Body of pancreas (tissue), 4 donors: ENCODE data around the gene SETSIP. TPM values are rescaled to one million over a fixed set of nuclear protein-coding genes. Genes with fewer than 3 reads are reported as not detected.

ENCODE experiments used
- ATAC-seq: fragments of 150-250 bp; one replicate; pipeline ENCODE4 v1.9.1; 2016
- DNase-seq, 4 donors: peaks; one replicate each; pipeline ENCODE4 v3.0.0-alpha.2; 2019
- H3K27ac ChIP-seq, 4 donors: fragments of 200-600 bp; sonication (generic); 1 replicate in 3 of 4; 2 replicates in 1 of 4; pipeline versions ENCODE4 v1.5.1 to v1.6.1; 2016 to 2019; ENCODE audit warnings: mild to moderate bottlenecking in 1 of 4, mixed read lengths in 1 of 4, moderate library complexity in 1 of 4
- H3K27me3 ChIP-seq, 2 donors: fragments of 200-600 bp; sonication (generic); one replicate each; pipeline ENCODE4 v1.6.0; 2016; ENCODE audit warnings: mild to moderate bottlenecking in 1 of 2
- H3K36me3 ChIP-seq, 2 donors: fragments of 200-600 bp; sonication (generic); replicated peaks in 1 of 2; 2 replicates each; pipeline ENCODE4 v1.5.1; 2016; ENCODE audit warnings: low read depth in 2 of 2; ENCODE audit not compliant: insufficient read depth in 1 of 2
- H3K4me1 ChIP-seq: fragments of 200-600 bp; sonication (generic); one replicate; pipeline ENCODE4 v1.6.0; 2016
- H3K4me3 ChIP-seq, 2 donors: fragments of 200-600 bp; sonication (generic); 1 replicate in 1 of 2; 2 replicates in 1 of 2; pipeline ENCODE4 v1.5.1; 2016 to 2019
- H3K9me3 ChIP-seq, 3 donors: fragments of 200-600 bp; sonication (generic); 1 replicate in 2 of 3; 2 replicates in 1 of 3; pipeline ENCODE4 v1.5.1; 2016
- POLR2A ChIP-seq, 3 donors: fragments of 450-650 bp; IDR thresholded peaks; one replicate each; pipeline ENCODE4 v1.6.1; 2016; ENCODE audit warnings: antibody characterized with exemption in 3 of 3, mild to moderate bottlenecking in 2 of 3
- WGBS, 2 donors: methylation state at CpG; one replicate each; pipeline ENCODE4 v1.1.5; 2017; 5-methylcytosine and 5-hydroxymethylcytosine counted together
- intact Hi-C: fragments of 100-400 bp; cut with DNase I; formaldehyde crosslinking; loops from one replicate; pipeline ENCODE4 v1.15.1; 2023
- total RNA-seq, 2 donors: library from RNA; depleted of rRNA; stranded (reverse); fragments of >200 nt; gene quantifications; one replicate each; pipeline ENCODE4 v1.1.0, GENCODE V29; 2016
- TF ChIP-seq, protein P1 (sequence below), 7 experiments: fragments of 450-650 bp in 4 of 7; fragments of 200-600 bp in 3 of 7; sonication (generic) in 3 of 7; IDR thresholded peaks; one replicate each; pipeline ENCODE4 v1.5.1; 2016 to 2019; ENCODE audit warnings: antibody characterized with exemption in 7 of 7

Gene SETSIP
- total RNA-seq, 2 donors from 2014 or later: not detected

GRCh38 chr1:92043621-92044020, 31.6 kb downstream of the SETSIP start:
- Histone ChIP-seq H3K36me3 (no peaks in the 10 kb centered on the region), H3K4me1 (no peaks in the 10 kb centered on the region), H3K27ac (no peak overlapping the region), H3K4me3 (no peak overlapping the region), H3K27me3 (no peaks in the 10 kb centered on the region), H3K9me3 (no peaks in the 10 kb centered on the region)
- no peak for TF ChIP-seq POLR2A (IDR thresholded peaks at IDR 0.05)
- TF ChIP-seq, protein P1, sequence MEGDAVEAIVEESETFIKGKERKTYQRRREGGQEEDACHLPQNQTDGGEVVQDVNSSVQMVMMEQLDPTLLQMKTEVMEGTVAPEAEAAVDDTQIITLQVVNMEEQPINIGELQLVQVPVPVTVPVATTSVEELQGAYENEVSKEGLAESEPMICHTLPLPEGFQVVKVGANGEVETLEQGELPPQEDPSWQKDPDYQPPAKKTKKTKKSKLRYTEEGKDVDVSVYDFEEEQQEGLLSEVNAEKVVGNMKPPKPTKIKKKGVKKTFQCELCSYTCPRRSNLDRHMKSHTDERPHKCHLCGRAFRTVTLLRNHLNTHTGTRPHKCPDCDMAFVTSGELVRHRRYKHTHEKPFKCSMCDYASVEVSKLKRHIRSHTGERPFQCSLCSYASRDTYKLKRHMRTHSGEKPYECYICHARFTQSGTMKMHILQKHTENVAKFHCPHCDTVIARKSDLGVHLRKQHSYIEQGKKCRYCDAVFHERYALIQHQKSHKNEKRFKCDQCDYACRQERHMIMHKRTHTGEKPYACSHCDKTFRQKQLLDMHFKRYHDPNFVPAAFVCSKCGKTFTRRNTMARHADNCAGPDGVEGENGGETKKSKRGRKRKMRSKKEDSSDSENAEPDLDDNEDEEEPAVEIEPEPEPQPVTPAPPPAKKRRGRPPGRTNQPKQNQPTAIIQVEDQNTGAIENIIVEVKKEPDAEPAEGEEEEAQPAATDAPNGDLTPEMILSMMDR (IDR thresholded peaks at IDR 0.05): no peak
- 63 to 68% methylated on average over 5 of the region's 5 CpGs for WGBS, 2 donors
- no peak for DNase-seq
- no peak for ATAC-seq
- intact Hi-C loops: no loop called here

GRCh38 chr1:92040971-92041370, 34.2 kb downstream of the SETSIP start:
- H3K4me1 ChIP-seq: no peaks in the 10 kb centered on the region
- no peaks in the 10 kb centered on the region for H3K27me3 ChIP-seq
- no peak overlapping the region for H3K27ac ChIP-seq
- no peak for DNase-seq
- no peak overlapping the region for H3K4me3 ChIP-seq
- no peaks in the 10 kb centered on the region for H3K36me3 ChIP-seq
- intact Hi-C loops: no loop called here
- no peak for ATAC-seq
- TF ChIP-seq, protein P1 (IDR thresholded peaks at IDR 0.05): no peak
- no peak for TF ChIP-seq POLR2A (IDR thresholded peaks at IDR 0.05)
- H3K9me3 ChIP-seq: no peaks in the 10 kb centered on the region
- 64 to 82% methylated on average over 1 of the region's 1 CpG for WGBS, 2 donors

DNA sequence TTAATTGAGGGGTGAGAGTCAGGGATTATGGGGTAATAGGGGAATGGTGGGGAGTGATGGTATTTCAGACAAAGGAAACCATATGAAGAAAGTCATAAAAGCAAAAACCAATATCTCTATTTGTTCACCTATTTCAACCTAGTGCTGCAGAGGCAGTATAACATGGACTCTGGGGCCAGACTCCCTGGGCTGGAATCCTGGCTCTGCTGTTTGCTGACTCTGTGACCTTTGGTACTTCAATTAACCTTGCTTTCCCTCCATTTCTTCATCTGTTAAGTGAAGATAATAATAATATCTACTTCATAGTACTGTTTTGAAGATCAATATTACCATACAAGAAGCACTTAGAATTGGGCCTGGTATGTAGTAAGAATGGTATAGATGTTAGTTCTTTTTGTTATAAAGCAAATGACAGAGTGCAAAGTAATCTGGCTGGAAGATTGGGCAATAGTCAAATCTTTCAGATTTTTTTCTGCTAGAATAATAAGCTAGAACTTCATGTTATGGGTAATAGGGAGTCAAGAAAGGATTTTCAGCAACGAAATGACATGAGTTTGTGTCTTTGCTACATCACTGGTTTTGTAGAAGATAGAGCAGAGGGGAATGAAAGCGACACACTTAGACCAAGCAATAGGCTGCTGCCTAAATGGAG, 36.4 kb downstream of the SETSIP start:
- Histone ChIP-seq H3K36me3 (no peaks in the 10 kb centered on the region), H3K4me3 (no peak overlapping the region), H3K9me3 (no peaks in the 10 kb centered on the region), H3K27ac (no peak overlapping the region), H3K27me3 (no peaks in the 10 kb centered on the region), H3K4me1 (no peaks in the 10 kb centered on the region)
- WGBS, 2 donors: 74 to 90% methylated on average over 2 of the region's 2 CpGs
- TF ChIP-seq POLR2A (IDR thresholded peaks at IDR 0.05): no peak
- DNase-seq (no peak), ATAC-seq (no peak)
- intact Hi-C loops: no loop called here

- Histone ChIP-seq H3K4me3 (no peak overlapping the region), H3K36me3 (no peaks in the 10 kb centered on the region), H3K9me3 (no peaks in the 10 kb centered on the region), H3K4me1 (no peaks in the 10 kb centered on the region), H3K27ac (no peak overlapping the region), H3K27me3 (no peaks in the 10 kb centered on the region)
- WGBS, 2 donors: 80 to 83% methylated on average over 6 of the region's 6 CpGs
- TF ChIP-seq, protein P1 (IDR thresholded peaks at IDR 0.05): no peak
- TF ChIP-seq POLR2A (IDR thresholded peaks at IDR 0.05): no peak
- intact Hi-C loops: no loop called here
- DNase-seq: no peak
- no peak for ATAC-seq
Observed at GRCh38 chr1:92037400-92037799, 37.8 kb downstream of the SETSIP start.

DNA sequence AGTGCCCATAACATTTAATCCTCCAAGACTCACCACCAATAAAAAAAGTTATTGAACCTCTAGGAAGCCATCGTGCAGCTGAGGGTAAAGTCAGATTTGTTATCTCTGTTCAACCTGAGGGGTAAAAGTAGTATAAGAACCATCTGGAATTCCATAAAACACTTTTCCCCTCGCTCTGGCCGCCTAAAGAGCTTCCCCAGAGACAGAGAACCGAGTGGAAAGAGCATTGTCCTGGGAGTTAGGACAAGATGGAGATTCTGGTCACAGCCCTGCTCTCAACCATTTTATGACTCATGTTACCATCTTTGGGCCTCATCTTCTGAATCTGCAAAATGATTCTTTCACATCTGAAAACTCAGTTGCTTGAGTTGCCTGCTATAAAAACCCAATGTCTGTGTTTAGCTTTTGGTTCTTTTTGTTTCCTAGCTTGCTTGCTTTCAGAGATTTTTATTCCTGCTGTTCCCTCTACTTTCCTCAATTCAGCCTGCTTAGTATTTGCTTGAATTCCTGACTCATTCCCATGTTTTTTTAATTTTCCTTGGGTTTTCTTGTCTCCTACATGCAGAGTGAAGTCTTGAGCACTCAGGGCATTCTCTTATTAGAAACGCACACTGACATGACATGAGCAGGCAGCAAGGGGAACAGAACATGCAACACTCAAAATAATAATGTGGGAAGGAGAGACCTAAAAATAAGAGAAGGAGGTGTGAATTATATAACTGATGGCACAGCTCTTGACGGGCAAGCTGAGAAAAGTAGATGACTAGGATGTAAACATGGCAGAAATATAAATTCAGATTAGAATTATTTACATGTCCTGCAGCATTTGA, 43.7 kb downstream of the SETSIP start:
- H3K27me3 ChIP-seq: no peaks in the 10 kb centered on the region
- no peak overlapping the region for H3K4me3 ChIP-seq
- no peak for DNase-seq
- H3K36me3 ChIP-seq: no peaks in the 10 kb centered on the region
- H3K27ac ChIP-seq: no peak overlapping the region
- intact Hi-C loops: no loop called here
- H3K4me1 ChIP-seq: peaks cover 4% of the 10 kb centered on the region
- no peak for TF ChIP-seq POLR2A (IDR thresholded peaks at IDR 0.05)
- TF ChIP-seq, protein P1 (IDR thresholded peaks at IDR 0.05): no peak
- ATAC-seq: no peak
- WGBS, 2 donors: 76 to 81% methylated on average over 6 of the region's 6 CpGs
- H3K9me3 ChIP-seq: no peaks in the 10 kb centered on the region
